ENCODE results near the gene MTURN.
A peak's percentile ranks its signal among the peaks of the same experiment; 100 is the strongest.

Gene MTURN

GRCh38 chr7:30173058-30173897 lies 38.5 kb downstream of the MTURN start:
- Histone ChIP-seq H3K27me3 (ENCODE audit: control insufficient read depth in 1 of 2, insufficient read depth in 1 of 2, low read length in 2 of 2) (peaks cover 0 to 2% of the 10 kb centered on the region in 2 experiments), H3K4me1 (ENCODE audit: control insufficient read depth, insufficient read depth, low read depth, low read length) (peaks cover 18% of the 10 kb centered on the region), H3K4me3 (ENCODE audit: insufficient read depth in 1 of 2, low read depth in 1 of 2, low read length in 2 of 2) (peak overlapping the region in 1 of 2 experiments; percentile 31), H3K4ac (ENCODE audit: low read depth in 1 of 2, low read length in 2 of 2) (no peak overlapping the region), H2AFZ (ENCODE audit: low read depth, low read length) (no peak overlapping the region), H3K9ac (ENCODE audit: low read length) (peak overlapping the region; percentile 46), H2BK15ac (ENCODE audit: low read depth, poor library complexity, severe bottlenecking) (no peak overlapping the region), H4K91ac (ENCODE audit: low read length) (peak overlapping the region; percentile 5), H3K14ac (ENCODE audit: low read length in 2 of 2) (no peak overlapping the region), H2BK120ac (ENCODE audit: low read depth, low read length) (no peak overlapping the region), H3K9me3 (ENCODE audit: control insufficient read depth, low read length) (no peaks in the 10 kb centered on the region), H3K36me3 (ENCODE audit: control insufficient read depth in 1 of 2, insufficient read depth in 2 of 2, low read depth in 1 of 2, low read length in 2 of 2) (no peaks in the 10 kb centered on the region), H2AK5ac (ENCODE audit: low read length, severe bottlenecking) (no peak overlapping the region), H2BK5ac (ENCODE audit: low read depth, low read length, poor library complexity, severe bottlenecking) (no peak overlapping the region), H3K23ac (ENCODE audit: low read length in 2 of 2) (no peak overlapping the region), H3K27ac (ENCODE audit: low read length, poor library complexity, severe bottlenecking) (no peak overlapping the region), H3K79me1 (replicated peaks; ENCODE audit: low read length, poor library complexity, severe bottlenecking) (no peaks in the 10 kb centered on the region), H2BK12ac (ENCODE audit: low read length in 2 of 2) (no peak overlapping the region), H3K18ac (ENCODE audit: low read depth in 1 of 2, low read length in 2 of 2) (no peak overlapping the region), H4K8ac (ENCODE audit: low read length) (no peak overlapping the region), H3K4me2 (ENCODE audit: low read length, poor library complexity, severe bottlenecking) (no peak overlapping the region)
- WGBS, result 85% methylated on average over 13 of the region's 13 CpGs
- peak; percentile 75 for DNase-seq

DNA sequence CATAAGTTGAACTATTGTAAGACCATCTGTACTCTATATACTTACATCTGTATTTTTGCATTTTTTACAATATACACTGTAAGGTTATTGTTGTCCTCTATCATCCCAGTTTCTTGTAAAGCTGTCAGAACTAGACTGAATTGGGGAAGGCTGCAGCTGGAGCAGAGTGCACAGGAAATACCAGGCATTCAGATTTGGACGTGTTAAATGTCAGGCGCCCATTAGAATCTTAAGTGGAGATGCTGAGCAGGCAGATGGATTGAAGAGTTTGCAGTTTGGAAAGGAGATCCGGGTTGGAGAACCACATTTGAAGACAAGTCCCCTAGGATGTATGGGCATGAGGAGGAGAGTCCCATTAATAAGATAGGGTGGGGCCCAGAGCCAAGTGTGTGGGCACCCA lies 40.4 kb downstream of the MTURN start:
- H3K4ac ChIP-seq (ENCODE audit: low read depth in 1 of 2, low read length in 2 of 2), result no peak overlapping the region
- H3K27me3 ChIP-seq (ENCODE audit: control insufficient read depth in 1 of 2, insufficient read depth in 1 of 2, low read length in 2 of 2), result no peaks in the 10 kb centered on the region
- no peak overlapping the region for H4K91ac ChIP-seq (ENCODE audit: low read length)
- H3K4me3 ChIP-seq (ENCODE audit: insufficient read depth in 1 of 2, low read depth in 1 of 2, low read length in 2 of 2), result no peak overlapping the region
- H2BK120ac ChIP-seq (ENCODE audit: low read depth, low read length), result no peak overlapping the region
- no peak for DNase-seq
- no peaks in the 10 kb centered on the region for H3K36me3 ChIP-seq (ENCODE audit: control insufficient read depth in 1 of 2, insufficient read depth in 2 of 2, low read depth in 1 of 2, low read length in 2 of 2)
- H3K9ac ChIP-seq (ENCODE audit: low read length), result no peak overlapping the region
- peaks cover 13% of the 10 kb centered on the region for H3K4me1 ChIP-seq (ENCODE audit: control insufficient read depth, insufficient read depth, low read depth, low read length)
- no peak overlapping the region for H2AK5ac ChIP-seq (ENCODE audit: low read length, severe bottlenecking)
- no peak overlapping the region for H2AFZ ChIP-seq (ENCODE audit: low read depth, low read length)
- no peak overlapping the region for H3K18ac ChIP-seq (ENCODE audit: low read depth in 1 of 2, low read length in 2 of 2)
- H3K23ac ChIP-seq (ENCODE audit: low read length in 2 of 2), result no peak overlapping the region
- no peak overlapping the region for H4K8ac ChIP-seq (ENCODE audit: low read length)
- H3K4me2 ChIP-seq (ENCODE audit: low read length, poor library complexity, severe bottlenecking), result no peak overlapping the region
- no peak overlapping the region for H2BK5ac ChIP-seq (ENCODE audit: low read depth, low read length, poor library complexity, severe bottlenecking)
- no peaks in the 10 kb centered on the region for H3K79me1 ChIP-seq (replicated peaks; ENCODE audit: low read length, poor library complexity, severe bottlenecking)
- H3K27ac ChIP-seq (ENCODE audit: low read length, poor library complexity, severe bottlenecking), result no peak overlapping the region
- no peaks in the 10 kb centered on the region for H3K9me3 ChIP-seq (ENCODE audit: control insufficient read depth, low read length)
- H3K14ac ChIP-seq (ENCODE audit: low read length in 2 of 2), result no peak overlapping the region
- H2BK15ac ChIP-seq (ENCODE audit: low read depth, poor library complexity, severe bottlenecking), result no peak overlapping the region
- 22% methylated on average over 3 of the region's 3 CpGs for WGBS
- H2BK12ac ChIP-seq (ENCODE audit: low read length in 2 of 2), result no peak overlapping the region

GRCh38 chr7:30175636-30176147 lies 40.9 kb downstream of the MTURN start:
- Histone ChIP-seq H3K14ac (ENCODE audit: low read length in 2 of 2) (no peak overlapping the region), H3K27me3 (ENCODE audit: control insufficient read depth in 1 of 2, insufficient read depth in 1 of 2, low read length in 2 of 2) (no peaks in the 10 kb centered on the region), H3K18ac (ENCODE audit: low read depth in 1 of 2, low read length in 2 of 2) (no peak overlapping the region), H2BK15ac (ENCODE audit: low read depth, poor library complexity, severe bottlenecking) (no peak overlapping the region), H3K27ac (ENCODE audit: low read length, poor library complexity, severe bottlenecking) (no peak overlapping the region), H3K4ac (ENCODE audit: low read depth in 1 of 2, low read length in 2 of 2) (no peak overlapping the region), H3K23ac (ENCODE audit: low read length in 2 of 2) (no peak overlapping the region), H4K8ac (ENCODE audit: low read length) (no peak overlapping the region), H2AK5ac (ENCODE audit: low read length, severe bottlenecking) (no peak overlapping the region), H4K91ac (ENCODE audit: low read length) (no peak overlapping the region), H2BK5ac (ENCODE audit: low read depth, low read length, poor library complexity, severe bottlenecking) (no peak overlapping the region), H2AFZ (ENCODE audit: low read depth, low read length) (no peak overlapping the region), H3K79me1 (replicated peaks; ENCODE audit: low read length, poor library complexity, severe bottlenecking) (no peaks in the 10 kb centered on the region), H3K4me3 (ENCODE audit: insufficient read depth in 1 of 2, low read depth in 1 of 2, low read length in 2 of 2) (no peak overlapping the region), H2BK120ac (ENCODE audit: low read depth, low read length) (no peak overlapping the region), H3K4me1 (ENCODE audit: control insufficient read depth, insufficient read depth, low read depth, low read length) (peaks cover 13% of the 10 kb centered on the region), H3K9ac (ENCODE audit: low read length) (no peak overlapping the region), H3K9me3 (ENCODE audit: control insufficient read depth, low read length) (no peaks in the 10 kb centered on the region), H3K4me2 (ENCODE audit: low read length, poor library complexity, severe bottlenecking) (no peak overlapping the region), H3K36me3 (ENCODE audit: control insufficient read depth in 1 of 2, insufficient read depth in 2 of 2, low read depth in 1 of 2, low read length in 2 of 2) (no peaks in the 10 kb centered on the region), H2BK12ac (ENCODE audit: low read length in 2 of 2) (no peak overlapping the region)
- 76% methylated on average over 7 of the region's 7 CpGs for WGBS
- no peak for DNase-seq

DNA sequence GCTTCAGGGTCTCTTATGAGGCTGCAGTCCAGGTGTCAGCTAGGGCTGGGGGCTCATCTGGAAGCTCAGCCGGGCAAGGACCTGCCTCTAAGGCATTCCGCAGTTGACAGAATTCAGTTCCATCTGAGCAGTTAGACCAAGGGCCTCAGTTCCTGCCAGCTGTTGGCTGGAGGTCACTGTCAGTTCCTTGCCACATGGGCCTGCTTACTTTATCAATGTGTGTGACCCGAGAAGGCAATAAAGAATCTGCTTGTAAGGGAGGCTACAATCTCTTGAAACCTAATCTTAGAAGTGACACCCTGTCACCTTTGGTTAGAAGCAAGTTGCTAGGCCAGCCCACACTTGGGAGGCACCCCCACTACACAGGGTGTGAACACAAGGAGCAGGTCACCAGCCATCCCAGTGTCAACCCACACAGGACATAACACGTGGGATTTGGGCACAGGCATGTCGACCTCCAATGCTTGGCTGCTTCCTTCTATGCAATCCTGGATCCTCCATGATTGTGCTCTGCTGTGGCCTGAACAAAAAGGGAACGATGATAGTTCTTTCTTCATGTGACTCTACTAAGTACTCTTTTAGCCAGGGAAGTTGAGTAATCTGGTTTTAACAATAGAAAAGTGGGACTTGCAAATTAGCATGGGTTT lies 41.8 kb downstream of the MTURN start:
- H2BK120ac ChIP-seq (ENCODE audit: low read depth, low read length), result no peak overlapping the region
- no peak overlapping the region for H4K91ac ChIP-seq (ENCODE audit: low read length)
- no peak overlapping the region for H3K4ac ChIP-seq (ENCODE audit: low read depth in 1 of 2, low read length in 2 of 2)
- no peak overlapping the region for H3K27ac ChIP-seq (ENCODE audit: low read length, poor library complexity, severe bottlenecking)
- peak overlapping the region in 1 of 2 experiments; percentile 57 for H3K14ac ChIP-seq (ENCODE audit: low read length in 2 of 2)
- H2AK5ac ChIP-seq (ENCODE audit: low read length, severe bottlenecking), result no peak overlapping the region
- no peak overlapping the region for H2BK5ac ChIP-seq (ENCODE audit: low read depth, low read length, poor library complexity, severe bottlenecking)
- H3K9ac ChIP-seq (ENCODE audit: low read length), result no peak overlapping the region
- 85% methylated on average over 6 of the region's 6 CpGs for WGBS
- H2BK15ac ChIP-seq (ENCODE audit: low read depth, poor library complexity, severe bottlenecking), result no peak overlapping the region
- H3K27me3 ChIP-seq (ENCODE audit: control insufficient read depth in 1 of 2, insufficient read depth in 1 of 2, low read length in 2 of 2), result no peaks in the 10 kb centered on the region
- H3K23ac ChIP-seq (ENCODE audit: low read length in 2 of 2), result no peak overlapping the region
- H2BK12ac ChIP-seq (ENCODE audit: low read length in 2 of 2), result no peak overlapping the region
- no peak overlapping the region for H3K18ac ChIP-seq (ENCODE audit: low read depth in 1 of 2, low read length in 2 of 2)
- DNase-seq, result no peak
- H3K9me3 ChIP-seq (ENCODE audit: control insufficient read depth, low read length), result no peaks in the 10 kb centered on the region
- no peaks in the 10 kb centered on the region for H3K36me3 ChIP-seq (ENCODE audit: control insufficient read depth in 1 of 2, insufficient read depth in 2 of 2, low read depth in 1 of 2, low read length in 2 of 2)
- no peak overlapping the region for H3K4me3 ChIP-seq (ENCODE audit: insufficient read depth in 1 of 2, low read depth in 1 of 2, low read length in 2 of 2)
- H3K4me1 ChIP-seq (ENCODE audit: control insufficient read depth, insufficient read depth, low read depth, low read length), result peaks cover 13% of the 10 kb centered on the region
- no peak overlapping the region for H4K8ac ChIP-seq (ENCODE audit: low read length)
- no peak overlapping the region for H2AFZ ChIP-seq (ENCODE audit: low read depth, low read length)
- no peaks in the 10 kb centered on the region for H3K79me1 ChIP-seq (replicated peaks; ENCODE audit: low read length, poor library complexity, severe bottlenecking)
- no peak overlapping the region for H3K4me2 ChIP-seq (ENCODE audit: low read length, poor library complexity, severe bottlenecking)

Data from mesenchymal stem cell (in vitro differentiated cells and primary cell).